ENCODE results near the gene GALNT14. TPM values are rescaled to one million over a fixed set of nuclear protein-coding genes. Genes with fewer than 3 reads are reported as not detected.

The GALNT14 gene
- total RNA-seq, 2 donors from 2014 or later = 1.6 TPM; not detected in 1

DNA sequence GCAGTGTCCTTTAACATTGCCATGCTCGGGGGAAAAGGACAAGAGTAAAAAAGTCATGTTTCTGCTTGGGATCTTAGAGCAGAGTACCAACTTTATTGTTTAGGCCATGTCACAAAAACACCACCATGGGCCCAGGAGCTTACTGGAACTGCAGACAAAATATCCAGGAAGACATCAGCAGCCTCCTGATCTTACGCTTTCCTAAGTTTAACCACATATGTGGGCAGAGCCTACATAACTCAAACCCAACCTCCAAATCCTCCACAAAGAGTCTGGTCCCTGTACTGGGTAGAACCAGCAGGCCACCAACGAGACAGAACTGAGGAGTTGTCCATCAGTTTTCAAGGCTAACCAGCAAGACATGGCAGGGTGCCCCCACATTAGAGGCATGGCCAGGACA is 10.3 kb downstream of the GALNT14 start:
- Histone ChIP-seq H3K9me3 (no peaks in the 10 kb centered on the region), H3K27me3 (replicated peaks; ENCODE audit: insufficient read depth) (no peaks in the 10 kb centered on the region), H3K36me3 (no peaks in the 10 kb centered on the region), H3K27ac (no peak overlapping the region), H3K4me3 (no peak overlapping the region), H3K4me1 (ENCODE audit: control insufficient read depth in 1 of 2, low read depth in 2 of 2) (no peaks in the 10 kb centered on the region)
- ATAC-seq (ENCODE audit: insufficient number of reproducible peaks, low FRiP score, low read depth) = no peak
- DNase-seq (ENCODE audit: low spot score) = no peak
- TF ChIP-seq, protein P1, sequence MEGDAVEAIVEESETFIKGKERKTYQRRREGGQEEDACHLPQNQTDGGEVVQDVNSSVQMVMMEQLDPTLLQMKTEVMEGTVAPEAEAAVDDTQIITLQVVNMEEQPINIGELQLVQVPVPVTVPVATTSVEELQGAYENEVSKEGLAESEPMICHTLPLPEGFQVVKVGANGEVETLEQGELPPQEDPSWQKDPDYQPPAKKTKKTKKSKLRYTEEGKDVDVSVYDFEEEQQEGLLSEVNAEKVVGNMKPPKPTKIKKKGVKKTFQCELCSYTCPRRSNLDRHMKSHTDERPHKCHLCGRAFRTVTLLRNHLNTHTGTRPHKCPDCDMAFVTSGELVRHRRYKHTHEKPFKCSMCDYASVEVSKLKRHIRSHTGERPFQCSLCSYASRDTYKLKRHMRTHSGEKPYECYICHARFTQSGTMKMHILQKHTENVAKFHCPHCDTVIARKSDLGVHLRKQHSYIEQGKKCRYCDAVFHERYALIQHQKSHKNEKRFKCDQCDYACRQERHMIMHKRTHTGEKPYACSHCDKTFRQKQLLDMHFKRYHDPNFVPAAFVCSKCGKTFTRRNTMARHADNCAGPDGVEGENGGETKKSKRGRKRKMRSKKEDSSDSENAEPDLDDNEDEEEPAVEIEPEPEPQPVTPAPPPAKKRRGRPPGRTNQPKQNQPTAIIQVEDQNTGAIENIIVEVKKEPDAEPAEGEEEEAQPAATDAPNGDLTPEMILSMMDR (IDR thresholded peaks at IDR 0.05) = no peak

DNA sequence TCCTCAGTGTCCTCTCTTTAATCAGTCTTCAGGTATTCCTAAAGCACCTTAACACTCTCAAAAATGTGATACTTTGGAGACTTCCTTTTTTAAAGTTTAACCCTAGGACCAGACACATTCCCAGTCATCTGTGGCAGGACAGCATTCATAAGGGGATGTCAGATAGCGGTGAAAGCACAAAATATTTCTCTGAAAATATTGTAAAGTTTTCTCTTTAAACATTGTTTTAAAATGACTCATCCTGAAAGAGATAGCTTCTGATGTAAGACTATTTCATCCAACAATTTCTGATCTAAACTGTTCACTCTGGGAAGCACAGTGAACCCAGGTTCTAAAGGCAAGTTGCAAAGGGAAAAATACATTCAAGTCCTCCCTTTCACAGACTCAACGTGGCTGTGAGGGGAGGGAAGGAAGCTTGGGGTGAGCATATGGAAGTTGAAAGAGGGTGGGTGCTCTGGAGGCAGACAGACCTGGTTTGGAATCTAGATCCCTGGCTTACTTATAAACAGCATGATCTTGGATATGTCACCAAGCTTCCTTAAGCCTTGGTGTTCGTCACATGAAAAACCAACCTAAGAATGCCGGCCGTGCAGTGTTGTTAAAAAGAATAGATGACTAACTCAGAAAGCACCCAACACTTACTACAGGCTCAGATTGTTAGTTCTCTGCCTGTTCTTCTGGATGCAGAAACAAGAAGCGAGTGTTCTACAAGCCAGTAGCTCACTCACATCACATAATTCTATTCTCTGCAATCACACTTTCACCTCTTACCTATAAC is 12.1 kb downstream of the GALNT14 start:
- TF ChIP-seq, protein P1 (IDR thresholded peaks at IDR 0.05) = no peak
- H3K27ac ChIP-seq = no peak overlapping the region
- DNase-seq (ENCODE audit: low spot score) = no peak
- H3K27me3 ChIP-seq (replicated peaks; ENCODE audit: insufficient read depth) = no peaks in the 10 kb centered on the region
- no peaks in the 10 kb centered on the region for H3K4me1 ChIP-seq (ENCODE audit: control insufficient read depth in 1 of 2, low read depth in 2 of 2)
- no peak overlapping the region for H3K4me3 ChIP-seq
- H3K36me3 ChIP-seq = no peaks in the 10 kb centered on the region
- H3K9me3 ChIP-seq = no peaks in the 10 kb centered on the region
- ATAC-seq (ENCODE audit: insufficient number of reproducible peaks, low FRiP score, low read depth) = no peak

DNA sequence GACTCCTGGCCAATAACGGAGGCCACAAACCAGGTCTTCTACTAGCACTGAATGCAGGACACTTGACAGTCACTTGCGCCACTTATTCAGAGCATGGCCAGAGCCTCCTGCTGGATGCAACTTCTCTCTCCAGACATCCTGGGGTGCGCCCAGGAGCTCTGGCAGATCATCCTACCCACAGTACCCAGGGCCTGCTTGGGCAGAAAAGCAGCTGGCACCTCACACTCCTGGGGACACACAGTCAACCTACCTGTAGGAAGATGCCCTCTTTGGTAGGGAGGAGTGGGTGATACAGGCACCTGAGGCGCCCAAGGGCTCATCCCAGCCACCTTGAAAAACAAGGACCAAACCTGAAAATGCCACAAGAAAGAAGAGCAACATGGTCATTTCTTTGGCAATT is 13.3 kb downstream of the GALNT14 start:
- no peak for ATAC-seq (ENCODE audit: insufficient number of reproducible peaks, low FRiP score, low read depth)
- Histone ChIP-seq H3K27ac (no peak overlapping the region), H3K4me3 (no peak overlapping the region), H3K9me3 (no peaks in the 10 kb centered on the region), H3K4me1 (ENCODE audit: control insufficient read depth in 1 of 2, low read depth in 2 of 2) (no peaks in the 10 kb centered on the region), H3K27me3 (replicated peaks; ENCODE audit: insufficient read depth) (no peaks in the 10 kb centered on the region), H3K36me3 (no peaks in the 10 kb centered on the region)
- no peak for DNase-seq (ENCODE audit: low spot score)
- TF ChIP-seq, protein P1 (IDR thresholded peaks at IDR 0.05) = no peak

DNA sequence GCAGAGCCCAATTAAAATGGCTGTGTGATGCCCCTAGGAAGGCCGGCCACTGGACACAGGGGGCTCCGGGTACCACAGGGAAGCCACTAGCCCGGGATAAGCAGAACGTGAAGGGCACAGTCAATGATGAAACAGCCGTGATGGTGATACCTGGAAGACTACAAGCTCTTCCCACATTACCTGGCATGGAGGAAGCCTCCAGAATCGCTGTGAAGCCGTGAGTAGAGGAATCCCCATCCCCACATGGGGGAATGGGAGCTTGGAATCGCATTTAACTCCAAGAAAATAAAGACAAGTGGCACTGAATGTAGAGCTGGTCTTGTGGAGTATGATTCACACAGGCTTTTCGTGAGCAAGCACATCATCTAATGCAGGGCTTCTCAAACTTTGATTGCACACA is 16.1 kb downstream of the GALNT14 start:
- no peaks in the 10 kb centered on the region for H3K27me3 ChIP-seq (replicated peaks; ENCODE audit: insufficient read depth)
- no peaks in the 10 kb centered on the region for H3K36me3 ChIP-seq
- TF ChIP-seq, protein P1 (IDR thresholded peaks at IDR 0.05) = no peak
- no peak overlapping the region for H3K27ac ChIP-seq
- H3K4me3 ChIP-seq = no peak overlapping the region
- DNase-seq (ENCODE audit: low spot score) = no peak
- no peaks in the 10 kb centered on the region for H3K9me3 ChIP-seq
- no peaks in the 10 kb centered on the region for H3K4me1 ChIP-seq (ENCODE audit: control insufficient read depth in 1 of 2, low read depth in 2 of 2)
- no peak for ATAC-seq (ENCODE audit: insufficient number of reproducible peaks, low FRiP score, low read depth)

DNA sequence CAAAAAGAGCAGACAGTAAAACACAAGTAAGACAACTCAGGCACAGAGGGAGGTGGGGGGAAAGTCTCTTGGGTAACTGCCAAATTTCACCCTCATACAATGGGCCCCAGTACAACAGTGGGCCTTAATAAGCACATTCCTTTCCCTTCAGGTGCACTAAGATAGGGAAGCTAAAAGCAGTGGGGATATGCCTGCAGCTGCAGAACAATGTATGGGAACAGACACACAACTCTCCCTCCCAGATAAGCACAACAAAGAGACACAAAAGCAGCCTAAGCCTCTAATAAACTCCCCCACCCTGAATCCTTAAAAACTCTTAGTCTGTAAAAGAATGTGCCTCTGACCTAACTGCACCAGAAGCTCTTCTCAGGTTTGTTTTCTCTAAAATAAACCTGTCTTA is 24.5 kb downstream of the GALNT14 start:
- DNase-seq (ENCODE audit: low spot score) = no peak
- Histone ChIP-seq H3K4me3 (no peak overlapping the region), H3K4me1 (ENCODE audit: control insufficient read depth in 1 of 2, low read depth in 2 of 2) (no peaks in the 10 kb centered on the region), H3K27ac (no peak overlapping the region), H3K9me3 (no peaks in the 10 kb centered on the region), H3K36me3 (no peaks in the 10 kb centered on the region), H3K27me3 (replicated peaks; ENCODE audit: insufficient read depth) (no peaks in the 10 kb centered on the region)
- no peak for ATAC-seq (ENCODE audit: insufficient number of reproducible peaks, low FRiP score, low read depth)
- TF ChIP-seq, protein P1 (IDR thresholded peaks at IDR 0.05) = no peak
